ENCODE measurements around the gene FGFR4.

GRCh38 chr5:177036921-177037320 lies 49.8 kb upstream of the FGFR4 start:
- TF ChIP-seq CTCF (IDR thresholded peaks at IDR 0.05), result no peak
- TF ChIP-seq POLR2A (IDR thresholded peaks at IDR 0.05), result no peak

Measured in testis (tissue), 2 donors.